Nephron (organoid): ENCODE data around the gene ARL4D.

Experiments used
- H3K27ac Mint-ChIP-seq, 3 experiments: 2 replicates each; pipeline ENCODE4 v1.8.0; 2020; ENCODE audit warnings: mixed read lengths in 3 of 3, mild to moderate bottlenecking in 2 of 3, moderate library complexity in 1 of 3
- H3K27me3 Mint-ChIP-seq: 2 replicates; pipeline ENCODE4 v1.8.0; 2021; ENCODE audit warnings: low read depth, mild to moderate bottlenecking, moderate library complexity, mixed read lengths
- H3K36me3 Mint-ChIP-seq: 2 replicates; pipeline ENCODE4 v1.8.0; 2020; ENCODE audit warnings: low read depth, mixed read lengths
- H3K4me1 Mint-ChIP-seq: 2 replicates; pipeline ENCODE4 v1.8.0; 2020; ENCODE audit warnings: mixed read lengths
- H3K4me3 Mint-ChIP-seq, 3 experiments: 2 replicates each; pipeline ENCODE4 v1.8.0; 2020; ENCODE audit warnings: mild to moderate bottlenecking in 3 of 3, mixed read lengths in 3 of 3, moderate library complexity in 2 of 3
- H3K9me3 Mint-ChIP-seq: 2 replicates; pipeline ENCODE4 v1.8.0; 2020; ENCODE audit warnings: mixed read lengths
- CTCF ChIP-seq, 3 experiments: fragments of 200-600 bp; sonication (generic); IDR thresholded peaks; one replicate each; pipeline ENCODE4 v1.5.0; 2021; ENCODE audit warnings: antibody characterized with exemption in 3 of 3; ENCODE audit not compliant: unreplicated experiment in 3 of 3

ARL4D gene

GRCh38 chr17:43430936-43431713 is 32.3 kb downstream of the ARL4D start:
- Mint-ChIP-seq H3K9me3 (no peaks in the 10 kb centered on the region), H3K4me1 (peaks cover 39% of the 10 kb centered on the region), H3K4me3 (no peak overlapping the region), H3K36me3 (no peaks in the 10 kb centered on the region), H3K27me3 (no peaks in the 10 kb centered on the region), H3K27ac (peak overlapping the region; percentile 64 to 77 (median 75))
- no peak for TF ChIP-seq CTCF (IDR thresholded peaks at IDR 0.05; ENCODE audit: unreplicated experiment in 3 of 3)

- H3K27ac Mint-ChIP-seq = peak overlapping the region; percentile 64 to 77 (median 75)
Measured at GRCh38 chr17:43431714-43432523, 33.1 kb downstream of the ARL4D start.

GRCh38 chr17:43434902-43435319 is 36.1 kb downstream of the ARL4D start:
- Mint-ChIP-seq H3K27ac (peak overlapping the region in 2 of 3 experiments; percentile 28 to 58), H3K4me1 (peaks cover 43% of the 10 kb centered on the region)

More at GRCh38 chr17:43431714-43432523, 33.1 kb downstream of the ARL4D start:
- H3K4me3 Mint-ChIP-seq = peak overlapping the region in 1 of 3 experiments; percentile 2
- no peaks in the 10 kb centered on the region for H3K36me3 Mint-ChIP-seq
- H3K9me3 Mint-ChIP-seq = no peaks in the 10 kb centered on the region
- peaks cover 39% of the 10 kb centered on the region for H3K4me1 Mint-ChIP-seq
- no peaks in the 10 kb centered on the region for H3K27me3 Mint-ChIP-seq
- no peak for TF ChIP-seq CTCF (IDR thresholded peaks at IDR 0.05; ENCODE audit: unreplicated experiment in 3 of 3)

GRCh38 chr17:43437756-43438155 is 39.0 kb downstream of the ARL4D start:
- Mint-ChIP-seq H3K4me3 (no peak overlapping the region), H3K27ac (no peak overlapping the region), H3K36me3 (no peaks in the 10 kb centered on the region), H3K27me3 (peaks cover 4% of the 10 kb centered on the region), H3K9me3 (no peaks in the 10 kb centered on the region), H3K4me1 (peaks cover 23% of the 10 kb centered on the region)
- no peak for TF ChIP-seq CTCF (IDR thresholded peaks at IDR 0.05; ENCODE audit: unreplicated experiment in 3 of 3)

More at GRCh38 chr17:43434902-43435319, 36.1 kb downstream of the ARL4D start:
- Mint-ChIP-seq H3K27me3 (peaks cover 4% of the 10 kb centered on the region), H3K4me3 (no peak overlapping the region), H3K36me3 (no peaks in the 10 kb centered on the region), H3K9me3 (no peaks in the 10 kb centered on the region)
- TF ChIP-seq CTCF (IDR thresholded peaks at IDR 0.05; ENCODE audit: unreplicated experiment in 3 of 3) = no peak

GRCh38 chr17:43438626-43439025 is 39.8 kb downstream of the ARL4D start:
- no peaks in the 10 kb centered on the region for H3K36me3 Mint-ChIP-seq
- H3K4me1 Mint-ChIP-seq = peaks cover 21% of the 10 kb centered on the region
- TF ChIP-seq CTCF (IDR thresholded peaks at IDR 0.05; ENCODE audit: unreplicated experiment in 3 of 3) = no peak
- peaks cover 4% of the 10 kb centered on the region for H3K27me3 Mint-ChIP-seq
- peak overlapping the region in 2 of 3 experiments; percentile 21 to 45 for H3K27ac Mint-ChIP-seq
- H3K9me3 Mint-ChIP-seq = no peaks in the 10 kb centered on the region
- no peak overlapping the region for H3K4me3 Mint-ChIP-seq
